Ishikawa (cell line): ENCODE results near the gene RASGRP1.

Experiments used
- CEBPB ChIP-seq: IDR thresholded peaks from 2 replicates; pipeline ENCODE4 v1.6.1; 2012
- CREB1 ChIP-seq: IDR thresholded peaks from 2 replicates; pipeline ENCODE4 v1.6.1; 2012; ENCODE audit warnings: low read depth
- EGR1 ChIP-seq: IDR thresholded peaks from 2 replicates; pipeline ENCODE4 v1.6.1; 2012
- EP300 ChIP-seq: IDR thresholded peaks from 2 replicates; pipeline ENCODE4 v1.6.1; 2012; ENCODE audit warnings: borderline replicate concordance
- FOXM1 ChIP-seq: IDR thresholded peaks from 2 replicates; pipeline ENCODE4 v1.6.1; 2012; ENCODE audit warnings: low read depth, borderline replicate concordance
- NFIC ChIP-seq: IDR thresholded peaks from 2 replicates; pipeline ENCODE4 v1.6.1; 2012
- RAD21 ChIP-seq: IDR thresholded peaks from 2 replicates; pipeline ENCODE4 v1.6.1; 2012; ENCODE audit warnings: low read depth
- TAF1 ChIP-seq: IDR thresholded peaks from 2 replicates; pipeline ENCODE4 v1.6.1; 2012; ENCODE audit warnings: low read depth, mild to moderate bottlenecking
- TCF12 ChIP-seq: IDR thresholded peaks from 2 replicates; pipeline ENCODE4 v1.6.1; 2012; ENCODE audit warnings: low read depth
- YY1 ChIP-seq: IDR thresholded peaks from 2 replicates; pipeline ENCODE4 v1.6.1; 2012; ENCODE audit warnings: low read depth
- ZBTB7A ChIP-seq: IDR thresholded peaks from 2 replicates; pipeline ENCODE4 v1.6.1; 2012; ENCODE audit warnings: low read depth
- TF ChIP-seq, protein P1 (sequence below): IDR thresholded peaks from 2 replicates; pipeline ENCODE4 v1.6.1; 2012
- TF ChIP-seq, protein P2 (sequence below): IDR thresholded peaks from 2 replicates; pipeline ENCODE4 v1.6.1; 2012
- TF ChIP-seq, protein P3 (sequence below): IDR thresholded peaks from 2 replicates; pipeline ENCODE4 v1.6.1; 2012; ENCODE audit warnings: low read depth, mild to moderate bottlenecking

DNA sequence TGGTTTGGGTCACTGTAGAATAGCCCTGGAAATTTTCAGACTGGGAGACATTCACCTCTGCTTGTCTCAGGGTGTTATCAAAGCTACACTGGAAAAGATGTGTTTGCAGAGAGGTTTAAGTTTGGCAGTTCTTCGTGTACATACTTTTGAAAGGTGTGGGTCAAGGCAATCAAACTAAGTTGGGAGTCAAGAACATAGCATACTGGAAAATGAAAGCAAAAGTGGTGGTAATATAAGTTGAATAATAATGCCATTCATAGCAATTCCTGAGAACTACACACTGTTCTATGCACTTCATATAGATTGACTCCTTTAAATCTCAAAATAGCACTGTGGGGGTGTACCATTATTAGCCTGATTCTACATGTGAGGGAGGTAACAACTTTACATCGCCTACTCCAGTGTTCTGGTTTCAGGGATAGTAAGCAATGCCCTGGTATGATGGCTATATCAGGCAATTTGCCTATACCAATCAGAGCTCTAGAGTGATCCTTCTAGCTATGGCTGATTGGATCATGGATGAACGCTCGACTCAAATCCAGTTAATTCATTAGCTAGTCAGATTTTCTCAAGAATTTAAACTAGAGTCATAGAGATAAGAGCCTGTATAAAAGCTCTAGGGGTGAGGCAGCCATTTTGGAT lies 44.6 kb upstream of the RASGRP1 start:
- TF ChIP-seq FOXM1 (no peak), CEBPB (no peak), YY1 (no peak), CREB1 (no peak), TAF1 (no peak), EP300 (no peak), RAD21 (no peak), EGR1 (no peak), TCF12 (no peak), NFIC (no peak), ZBTB7A (no peak)
- TF ChIP-seq, protein P1, sequence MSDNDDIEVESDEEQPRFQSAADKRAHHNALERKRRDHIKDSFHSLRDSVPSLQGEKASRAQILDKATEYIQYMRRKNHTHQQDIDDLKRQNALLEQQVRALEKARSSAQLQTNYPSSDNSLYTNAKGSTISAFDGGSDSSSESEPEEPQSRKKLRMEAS: no peak
- TF ChIP-seq, protein P2, sequence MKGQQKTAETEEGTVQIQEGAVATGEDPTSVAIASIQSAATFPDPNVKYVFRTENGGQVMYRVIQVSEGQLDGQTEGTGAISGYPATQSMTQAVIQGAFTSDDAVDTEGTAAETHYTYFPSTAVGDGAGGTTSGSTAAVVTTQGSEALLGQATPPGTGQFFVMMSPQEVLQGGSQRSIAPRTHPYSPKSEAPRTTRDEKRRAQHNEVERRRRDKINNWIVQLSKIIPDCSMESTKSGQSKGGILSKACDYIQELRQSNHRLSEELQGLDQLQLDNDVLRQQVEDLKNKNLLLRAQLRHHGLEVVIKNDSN: no peak
- TF ChIP-seq, protein P3, sequence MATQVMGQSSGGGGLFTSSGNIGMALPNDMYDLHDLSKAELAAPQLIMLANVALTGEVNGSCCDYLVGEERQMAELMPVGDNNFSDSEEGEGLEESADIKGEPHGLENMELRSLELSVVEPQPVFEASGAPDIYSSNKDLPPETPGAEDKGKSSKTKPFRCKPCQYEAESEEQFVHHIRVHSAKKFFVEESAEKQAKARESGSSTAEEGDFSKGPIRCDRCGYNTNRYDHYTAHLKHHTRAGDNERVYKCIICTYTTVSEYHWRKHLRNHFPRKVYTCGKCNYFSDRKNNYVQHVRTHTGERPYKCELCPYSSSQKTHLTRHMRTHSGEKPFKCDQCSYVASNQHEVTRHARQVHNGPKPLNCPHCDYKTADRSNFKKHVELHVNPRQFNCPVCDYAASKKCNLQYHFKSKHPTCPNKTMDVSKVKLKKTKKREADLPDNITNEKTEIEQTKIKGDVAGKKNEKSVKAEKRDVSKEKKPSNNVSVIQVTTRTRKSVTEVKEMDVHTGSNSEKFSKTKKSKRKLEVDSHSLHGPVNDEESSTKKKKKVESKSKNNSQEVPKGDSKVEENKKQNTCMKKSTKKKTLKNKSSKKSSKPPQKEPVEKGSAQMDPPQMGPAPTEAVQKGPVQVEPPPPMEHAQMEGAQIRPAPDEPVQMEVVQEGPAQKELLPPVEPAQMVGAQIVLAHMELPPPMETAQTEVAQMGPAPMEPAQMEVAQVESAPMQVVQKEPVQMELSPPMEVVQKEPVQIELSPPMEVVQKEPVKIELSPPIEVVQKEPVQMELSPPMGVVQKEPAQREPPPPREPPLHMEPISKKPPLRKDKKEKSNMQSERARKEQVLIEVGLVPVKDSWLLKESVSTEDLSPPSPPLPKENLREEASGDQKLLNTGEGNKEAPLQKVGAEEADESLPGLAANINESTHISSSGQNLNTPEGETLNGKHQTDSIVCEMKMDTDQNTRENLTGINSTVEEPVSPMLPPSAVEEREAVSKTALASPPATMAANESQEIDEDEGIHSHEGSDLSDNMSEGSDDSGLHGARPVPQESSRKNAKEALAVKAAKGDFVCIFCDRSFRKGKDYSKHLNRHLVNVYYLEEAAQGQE: no peak
